Activated CD4-positive, alpha-beta T cell treated with anti-CD3 and anti-CD28 coated beads, Interleukin-2, amount 50 U/mL, for 1 hour (primary cell): Measurements from ENCODE around the gene POLR3H.
"Not testable (repeated sequence)": the region's sequence is repeated elsewhere in the genome, so short reads cannot be mapped to it uniquely, and the experiment has no call there.

Source experiments
- DNase-seq: peaks from one replicate; pipeline ENCODE4 v3.0.0-alpha.2; 2020

POLR3H gene

GRCh38 chr22:41543854-41544670 lies at the start of gene POLR3H:
POLR3H (minus strand) TSS chr22:41544470; CDS start chr22:41544101, 369 bp downstream.
- DNase-seq, result peak; percentile 96

- DNase-seq, result not testable (repeated sequence)
Observed at GRCh38 chr22:41593336-41593960, 49.2 kb upstream of the POLR3H start.

DNA sequence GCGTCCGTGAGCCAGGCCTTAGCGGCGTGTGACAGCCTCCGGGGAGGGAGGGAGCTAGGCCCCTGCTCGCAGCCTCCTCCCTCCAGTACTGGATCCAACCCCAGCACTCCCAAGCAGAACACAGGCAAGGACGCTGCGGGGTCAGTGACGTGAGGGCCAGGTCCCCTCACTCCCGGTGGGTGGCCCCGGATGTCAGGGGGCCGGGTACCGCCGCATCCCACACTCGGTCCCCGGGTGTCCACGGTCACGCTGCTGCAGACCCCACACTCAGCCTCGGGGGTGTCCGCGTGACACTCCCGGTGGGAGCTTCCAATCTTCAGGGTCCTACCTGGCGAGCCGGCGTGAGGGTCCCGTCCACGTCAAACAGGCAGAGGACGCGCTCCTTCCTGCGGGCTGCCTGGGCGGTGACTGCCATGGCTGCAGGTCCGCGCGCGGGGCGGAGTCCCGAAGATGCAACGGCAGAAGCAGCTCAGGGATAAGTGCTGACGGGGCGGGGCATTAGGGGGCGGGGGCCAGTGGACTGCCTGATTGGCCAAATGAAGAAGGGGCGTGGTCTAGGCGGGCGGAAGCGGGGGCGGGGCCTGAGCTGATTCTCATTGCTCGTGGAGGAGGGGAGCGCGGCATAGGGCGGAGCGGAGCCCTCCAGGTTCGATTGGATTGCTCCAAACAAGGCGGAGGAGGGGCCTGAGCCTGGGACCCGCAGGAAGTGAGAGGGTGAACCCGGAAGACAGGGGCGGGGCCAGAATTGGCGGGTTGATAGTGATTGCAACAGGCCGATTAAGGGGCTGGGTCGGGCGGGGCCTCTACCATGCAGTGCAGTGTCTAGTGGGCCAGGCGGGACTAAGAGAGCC lies 45.3 kb upstream of the POLR3H start, which contains the start of gene PMM1:
PMM1 (minus strand) TSS at position 450 of the 851 bp plus-strand sequence; CDS start at position 415, 35 bp downstream.
- peak; percentile 100 for DNase-seq

DNA sequence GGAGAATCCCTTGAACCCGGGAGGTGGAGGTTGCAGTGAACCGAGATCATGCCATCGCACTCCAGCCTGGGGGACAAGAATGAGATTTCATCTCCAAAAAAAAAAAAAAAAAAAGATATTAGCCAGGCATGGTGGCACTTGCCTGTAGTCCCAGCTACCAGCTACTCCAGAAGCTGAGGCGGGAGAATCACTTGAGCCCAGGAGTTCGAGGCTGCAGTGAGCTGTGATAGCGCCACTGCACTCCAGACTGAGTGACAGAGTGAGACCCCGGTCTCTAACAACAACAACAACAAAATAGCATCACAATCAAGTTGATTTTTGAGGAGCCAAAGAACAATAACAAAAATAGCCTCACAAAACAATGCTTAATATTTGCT lies 43.1 kb upstream of the POLR3H start:
- no peak for DNase-seq

DNA sequence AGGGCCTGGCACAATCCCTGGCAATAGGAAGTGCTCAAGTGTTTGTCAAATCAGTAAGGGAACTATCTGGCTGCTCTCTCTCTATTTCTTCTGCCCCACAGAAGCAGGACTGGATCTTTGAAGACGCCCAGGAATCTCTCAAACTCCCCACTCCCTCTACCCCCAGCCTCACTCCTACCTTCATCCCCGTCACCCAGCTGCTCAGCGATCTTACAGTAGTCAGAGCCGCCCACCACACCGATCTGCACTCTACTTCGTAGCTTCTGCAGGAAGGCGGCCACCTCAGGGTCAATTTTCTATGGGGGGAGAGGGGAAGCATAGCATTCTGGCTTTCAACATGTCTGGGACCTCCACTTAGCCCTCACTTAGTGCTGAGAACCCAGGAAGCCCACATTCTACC lies 41.6 kb upstream of the POLR3H start:
- DNase-seq, result no peak

DNA sequence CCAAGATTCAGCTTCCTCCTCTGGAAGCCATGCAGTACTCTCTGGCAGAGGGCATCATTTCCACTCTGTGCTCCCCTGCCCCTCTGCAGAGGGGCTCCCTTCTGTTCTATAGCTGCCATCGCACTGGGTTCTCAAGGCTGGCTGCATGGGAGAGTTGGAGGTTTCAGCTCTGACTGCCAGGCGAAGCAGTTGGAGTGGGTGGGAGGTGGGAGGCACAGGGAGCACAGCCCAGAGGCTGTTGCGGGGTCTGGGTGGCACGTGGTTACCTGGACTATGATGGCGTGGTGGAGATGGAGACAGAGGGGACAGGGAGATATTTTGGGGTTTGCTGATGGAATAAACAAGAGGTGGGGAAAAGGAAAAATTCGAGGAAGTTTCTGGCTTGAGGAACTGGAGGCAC lies 40.6 kb upstream of the POLR3H start:
- no peak for DNase-seq

DNA sequence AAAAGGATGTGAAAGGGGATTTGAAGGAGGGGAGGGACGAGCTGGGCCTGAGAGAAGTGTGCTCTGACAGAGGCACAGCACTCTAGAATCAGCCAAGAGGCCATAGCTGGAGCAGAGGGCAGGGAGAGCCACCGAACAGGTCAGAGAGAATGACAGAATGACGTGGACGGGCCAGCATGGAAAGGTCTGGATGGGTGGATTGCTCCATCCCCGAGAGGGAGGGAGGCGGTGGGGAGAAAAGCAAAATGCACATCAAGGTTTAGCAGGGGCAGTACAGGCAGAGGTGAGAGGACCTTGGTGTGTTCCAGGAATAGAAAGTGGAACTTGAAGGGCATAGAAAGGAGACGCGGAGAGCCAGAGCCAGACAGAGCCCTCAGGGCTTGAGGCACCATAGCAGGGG lies 38.4 kb upstream of the POLR3H start:
- DNase-seq, result no peak

- no peak for DNase-seq
Observed at GRCh38 chr22:41579997-41580355, 35.7 kb upstream of the POLR3H start.

- no peak for DNase-seq
Observed at GRCh38 chr22:41579297-41579996, 35.2 kb upstream of the POLR3H start.

DNA sequence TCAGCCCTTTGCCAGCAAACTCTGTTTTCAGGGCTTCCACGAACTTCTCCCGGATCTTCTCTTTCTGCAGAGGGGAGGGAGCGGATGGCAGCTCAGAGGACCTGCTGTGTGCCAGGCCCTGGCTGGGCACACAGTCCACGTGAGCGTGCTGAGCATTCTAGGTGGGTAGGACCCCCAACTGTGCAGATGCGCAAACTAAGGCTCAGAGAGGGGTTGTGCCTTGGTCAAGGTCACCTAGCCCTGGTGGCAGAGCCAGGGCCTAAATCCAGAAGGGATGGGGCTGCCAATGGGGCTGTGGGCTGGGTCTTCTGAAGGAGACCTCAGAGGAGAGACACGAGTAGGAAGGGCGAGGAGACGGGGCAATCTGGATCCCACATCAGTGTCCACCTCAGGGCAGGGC lies 34.5 kb upstream of the POLR3H start:
- no peak for DNase-seq

DNA sequence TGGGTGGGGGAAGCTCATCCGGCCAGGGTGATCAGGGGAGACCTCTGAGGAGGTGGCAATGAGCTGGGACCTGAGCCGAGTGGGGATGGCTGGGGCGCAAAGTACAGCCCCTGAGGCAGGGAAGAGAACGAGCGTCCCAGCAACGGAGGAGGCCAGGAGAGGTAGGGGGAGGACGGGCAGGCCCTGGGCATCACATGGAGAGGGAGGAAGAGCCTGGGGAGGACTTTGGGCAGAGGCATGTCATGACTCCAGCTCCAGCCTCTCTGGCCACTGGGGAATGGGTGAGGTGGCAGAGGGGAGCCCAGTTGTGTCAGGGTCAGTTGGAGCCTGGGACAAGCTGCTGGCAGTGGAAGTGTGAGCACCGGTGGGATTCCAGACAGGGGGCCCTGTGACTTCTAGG lies 33.8 kb upstream of the POLR3H start:
- DNase-seq, result no peak

DNA sequence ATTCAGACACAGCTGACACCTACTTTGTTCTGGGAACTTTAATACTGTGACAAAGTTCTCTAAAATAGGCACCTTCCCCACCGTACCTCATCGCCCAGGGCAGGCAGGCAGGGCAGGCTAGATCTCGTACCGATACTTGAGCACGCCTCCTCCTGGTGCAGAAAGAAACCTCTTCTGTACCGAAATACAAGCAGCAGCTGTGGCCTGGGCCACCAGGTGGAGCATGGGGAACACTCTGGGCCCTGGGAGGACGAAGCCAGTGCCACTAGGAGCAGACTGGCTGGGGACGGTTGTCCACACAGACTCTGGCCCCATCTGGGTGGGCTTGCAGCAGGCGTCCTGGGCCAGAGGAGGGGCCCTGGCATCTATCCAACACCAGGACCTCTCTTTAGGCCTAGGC lies 32.6 kb upstream of the POLR3H start:
- peak; percentile 14 for DNase-seq

DNA sequence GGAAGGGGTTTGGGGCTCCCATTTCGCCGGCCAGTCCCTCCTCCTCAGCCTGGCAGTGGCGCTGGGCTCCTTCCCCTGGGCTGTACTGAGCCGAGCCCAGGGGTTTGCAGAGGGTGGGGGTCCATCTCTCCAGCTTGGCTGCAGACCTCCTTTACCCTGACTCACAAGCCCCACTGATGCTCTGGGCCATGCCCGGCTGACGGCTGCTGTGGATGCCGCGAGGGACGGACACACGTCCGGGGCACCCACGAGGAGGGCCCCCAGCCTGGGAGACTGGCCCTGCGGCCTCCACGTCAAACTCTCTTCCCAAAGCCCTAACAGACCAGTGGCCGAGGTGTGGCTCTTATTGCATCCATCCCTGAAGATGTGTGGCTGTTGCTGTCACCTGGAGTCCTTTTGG lies 31.3 kb upstream of the POLR3H start:
- DNase-seq, result no peak

DNA sequence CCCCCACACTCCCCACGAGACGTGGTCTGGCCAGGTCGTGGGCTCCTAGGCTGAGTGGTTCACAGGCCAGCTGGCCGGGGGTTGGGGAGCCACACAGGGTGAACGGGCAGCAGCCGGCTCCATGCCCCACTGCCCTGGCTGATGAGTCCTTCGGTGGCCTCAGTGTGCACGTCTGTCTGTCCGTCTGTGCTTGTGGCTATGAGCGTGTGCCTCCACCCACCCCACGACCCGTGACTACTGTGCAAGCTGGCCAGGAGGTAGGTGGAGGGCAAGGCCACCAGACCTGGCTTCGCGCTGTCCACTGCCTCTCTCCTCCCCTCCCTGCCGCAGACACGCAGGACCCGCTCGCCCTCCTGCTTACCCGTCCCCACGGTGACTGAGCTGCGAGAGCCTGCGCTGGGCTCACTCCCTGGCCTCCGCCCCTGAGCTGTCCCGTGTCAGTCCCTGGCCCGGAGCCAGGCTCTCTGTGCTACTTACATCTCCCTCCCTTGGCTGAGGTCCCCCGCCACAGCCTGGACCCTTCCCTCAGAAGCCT lies 30.6 kb upstream of the POLR3H start:
- DNase-seq, result no peak

DNA sequence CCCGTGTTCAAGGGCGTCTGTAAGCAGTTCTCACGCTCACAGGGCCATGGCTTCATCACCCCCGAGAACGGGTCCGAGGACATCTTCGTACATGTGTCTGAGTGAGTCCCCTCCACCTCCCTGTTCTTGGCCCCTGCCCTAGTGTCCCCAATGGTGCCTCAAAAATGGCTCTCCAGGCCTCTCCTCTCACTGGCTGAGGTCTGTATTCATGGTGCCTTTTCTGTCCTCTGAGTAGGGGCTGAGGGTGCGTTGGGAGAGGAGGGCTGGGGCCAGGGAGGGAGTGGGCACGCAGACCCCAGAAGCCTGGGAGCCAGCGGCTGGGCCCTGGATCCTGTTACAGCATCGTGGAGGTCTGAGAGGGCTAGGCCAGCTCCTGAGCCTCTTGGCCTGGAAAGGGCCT lies 29.4 kb upstream of the POLR3H start:
- DNase-seq, result no peak

GRCh38 chr22:41572305-41572704 lies 28.0 kb upstream of the POLR3H start:
- DNase-seq, result not testable (repeated sequence)

GRCh38 chr22:41571786-41572185 lies 27.5 kb upstream of the POLR3H start:
- no peak for DNase-seq

DNA sequence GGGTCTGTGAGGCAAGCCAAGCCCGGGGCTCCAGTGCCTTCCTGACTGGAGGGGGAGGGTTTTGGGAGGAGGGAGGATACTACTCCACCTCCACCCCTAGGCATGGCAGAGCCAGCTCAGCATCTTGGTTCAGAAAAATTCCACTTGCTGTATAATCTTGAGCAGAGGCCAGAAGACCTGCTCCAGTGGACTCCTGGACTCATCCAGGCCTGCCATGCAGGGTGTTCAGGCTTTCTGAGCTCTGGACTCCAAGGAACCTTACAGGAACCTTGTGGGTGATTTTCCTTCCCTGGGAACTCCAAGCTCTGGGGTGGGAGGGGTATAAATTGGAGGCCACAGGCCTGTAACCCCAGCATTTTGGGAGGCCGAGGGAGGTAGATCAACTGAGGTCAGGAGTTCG lies 26.0 kb upstream of the POLR3H start:
- DNase-seq, result no peak

DNA sequence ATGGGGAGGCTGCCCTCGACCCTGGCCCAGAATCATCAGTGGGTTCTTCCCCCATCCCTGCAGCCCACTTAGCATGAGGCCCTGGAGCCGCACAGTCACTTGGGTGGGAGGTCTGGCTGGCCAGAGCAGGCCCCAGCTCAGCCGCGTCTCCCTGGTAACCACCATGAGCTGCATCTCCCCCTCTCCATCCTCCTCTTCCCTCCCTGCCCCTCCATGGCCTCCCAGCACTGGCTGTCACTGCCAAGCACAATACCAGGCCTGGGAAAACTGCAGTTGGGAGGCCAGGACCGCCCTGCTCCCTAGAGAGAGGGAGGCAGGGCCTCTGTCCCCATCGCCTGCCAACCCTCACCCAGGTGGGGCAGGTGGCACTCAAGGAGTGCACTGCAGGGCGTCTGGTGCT lies 24.5 kb upstream of the POLR3H start:
- no peak for DNase-seq

- no peak for DNase-seq
Observed at GRCh38 chr22:41567512-41567768, 23.2 kb upstream of the POLR3H start.

DNA sequence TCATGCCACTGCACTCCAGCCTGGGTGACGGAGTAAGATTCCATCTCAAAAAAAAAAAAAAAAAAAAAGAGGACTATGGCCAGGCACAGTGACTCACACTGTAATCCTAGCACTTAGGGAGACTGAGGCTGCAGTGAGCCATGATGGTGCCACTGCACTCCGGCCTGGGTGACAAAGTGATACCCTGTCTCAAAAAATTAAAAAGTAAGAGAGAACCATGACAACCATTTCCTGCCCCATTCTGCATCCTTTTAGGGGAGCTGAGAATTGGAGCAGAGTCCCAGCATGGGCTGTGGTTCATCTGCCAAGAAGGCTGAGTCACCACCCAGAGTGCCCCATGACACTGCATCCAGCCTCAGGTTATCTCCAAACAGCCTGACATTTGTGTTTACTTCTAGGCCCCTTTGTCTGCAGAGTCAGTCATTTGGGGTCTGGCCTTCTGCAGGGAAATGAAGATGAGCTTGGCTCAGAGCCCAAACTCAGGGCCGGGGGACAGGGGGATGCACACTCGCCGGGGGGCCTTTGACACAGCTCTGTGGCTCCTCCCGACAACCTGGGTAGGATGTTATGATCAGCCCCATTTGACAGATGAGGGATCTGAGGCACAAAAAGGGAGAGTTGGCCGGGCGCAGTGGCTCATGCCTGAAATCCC lies 21.3 kb upstream of the POLR3H start:
- DNase-seq, result no peak

DNA sequence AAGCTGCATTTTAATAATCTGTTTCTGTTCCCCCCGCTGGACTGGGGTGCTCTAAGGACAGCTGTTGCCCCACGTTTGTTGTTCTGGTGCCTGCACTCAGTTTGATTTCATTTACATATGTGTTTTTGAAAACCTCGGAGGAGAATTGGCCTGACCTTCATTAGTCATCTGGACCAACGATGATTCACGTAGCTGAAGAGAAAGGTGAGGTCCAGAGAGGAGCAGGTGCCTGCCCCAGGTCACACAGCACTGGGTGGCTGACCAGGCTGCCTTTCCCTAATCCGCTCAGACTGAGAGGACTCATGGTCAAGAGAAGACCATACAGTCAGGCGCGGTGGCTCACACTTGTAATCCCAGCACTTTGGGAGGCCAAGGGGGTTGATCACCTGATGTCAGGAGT lies 20.3 kb upstream of the POLR3H start:
- no peak for DNase-seq
